AG04449 (cell line): ENCODE data around the gene THSD4.

Experiments used
- CTCF ChIA-PET: fragments of 350-600 bp; formaldehyde crosslinking; extraction: SDS; loops from one replicate; lab custom pipeline; 2021; ENCODE audit warnings: antibody characterized with exemption; lab: Yijun Ruan, JAX
- POLR2A ChIA-PET: fragments of 400-600, 350-600 bp; formaldehyde crosslinking; extraction: SDS; loops from one replicate; lab custom pipeline; 2020; ENCODE audit warnings: antibody characterized with exemption, inconsistent platforms; lab: Yijun Ruan, JAX
- DNase-seq: peaks from one replicate; pipeline ENCODE4 v3.0.0-alpha.2; 2010; ENCODE audit warnings: low read depth, low spot score
- H3K4me3 ChIP-seq: 2 replicates; pipeline ENCODE4 v1.5.1; 2011; ENCODE audit warnings: low read depth, mild to moderate bottlenecking, control low read depth, low read length
- CTCF ChIP-seq: IDR thresholded peaks from one replicate; pipeline ENCODE4 v1.5.1; 2011; ENCODE audit warnings: mild to moderate bottlenecking, moderate library complexity, low read length, control low read depth, inconsistent platforms; ENCODE audit not compliant: insufficient read depth; ENCODE audit errors: missing control alignments

THSD4 gene

GRCh38 chr15:71219101-71219500, 103.8 kb downstream of the THSD4 start:
- ChIA-PET CTCF (interaction anchor here (1.1 kb wide), 1 partner anchor 14 kb away, joined by 3 read pairs; no protein-coding TSS in a partner anchor), POLR2A (no interaction called here)
- H3K4me3 ChIP-seq, result no peak overlapping the region
- TF ChIP-seq CTCF, result no peak
- no peak for DNase-seq

GRCh38 chr15:71219645-71220044, 104.4 kb downstream of the THSD4 start:
- POLR2A ChIA-PET, result no interaction called here
- CTCF ChIA-PET, result interaction anchor here (1.1 kb wide), 1 partner anchor 14 kb away, joined by 3 read pairs; no protein-coding TSS in a partner anchor
- no peak for TF ChIP-seq CTCF
- H3K4me3 ChIP-seq, result no peak overlapping the region
- peak; percentile 53 for DNase-seq

GRCh38 chr15:71220828-71221227, 105.6 kb downstream of the THSD4 start:
- H3K4me3 ChIP-seq, result no peak overlapping the region
- no peak for TF ChIP-seq CTCF
- no peak for DNase-seq
- ChIA-PET CTCF (no interaction called here), POLR2A (no interaction called here)

- DNase-seq, result no peak
- H3K4me3 ChIP-seq, result no peak overlapping the region
- TF ChIP-seq CTCF, result no peak
- ChIA-PET POLR2A (no interaction called here), CTCF (no interaction called here)
These were observed 106.1 kb downstream of the THSD4 start for GRCh38 chr15:71221417-71221816.

GRCh38 chr15:71223516-71223915, 108.2 kb downstream of the THSD4 start:
- POLR2A ChIA-PET, result no interaction called here
- H3K4me3 ChIP-seq, result no peak overlapping the region
- CTCF ChIA-PET, result interaction anchor here (1.1 kb wide), 1 partner anchor 9 kb away, joined by 4 read pairs; no protein-coding TSS in a partner anchor
- no peak for TF ChIP-seq CTCF
- no peak for DNase-seq

GRCh38 chr15:71224024-71224423, 108.8 kb downstream of the THSD4 start:
- POLR2A ChIA-PET, result no interaction called here
- no peak for TF ChIP-seq CTCF
- CTCF ChIA-PET, result interaction anchor here (1.1 kb wide), 1 partner anchor 8 kb away, joined by 4 read pairs; no protein-coding TSS in a partner anchor
- H3K4me3 ChIP-seq, result no peak overlapping the region
- DNase-seq, result no peak
